ENCODE data around the gene NFIB. TPM values are rescaled to one million over a fixed set of nuclear protein-coding genes. Genes with fewer than 3 reads are reported as not detected.

The NFIB gene
- total and polyA plus RNA-seq, 2 of the 13 experiments (the other 11 are each of a cell fraction or from before 2014, with no cell fraction given): 0.98 to 4.6 TPM

DNA sequence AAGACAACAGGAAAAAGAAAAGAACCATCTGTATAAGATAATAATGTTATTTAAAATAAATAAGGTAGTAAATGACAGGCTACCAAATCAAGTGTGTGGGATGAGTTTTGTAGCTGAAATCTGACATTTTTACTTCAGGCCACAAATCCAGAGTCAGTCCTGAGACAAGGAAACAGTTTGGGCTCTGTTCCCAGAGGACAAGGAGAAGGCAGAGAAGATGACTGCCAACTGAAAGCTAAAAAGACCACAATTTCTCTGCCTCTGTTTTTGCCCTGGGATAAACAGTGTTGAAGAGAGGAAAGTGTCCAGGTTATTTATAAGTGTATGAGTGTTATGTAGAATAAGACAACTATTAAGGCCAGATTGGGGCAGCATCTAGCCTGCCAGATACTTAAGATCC, 180.5 kb downstream of the NFIB start (continued):
- TF ChIP-seq NRL (CRISPR knock-in tag; IDR thresholded peaks at IDR 0.05; ENCODE audit: borderline replicate concordance) (no peak), ZNF724P (CRISPR knock-in tag; IDR thresholded peaks at IDR 0.05; ENCODE audit: borderline replicate concordance) (no peak), ZNF550 (CRISPR knock-in tag; IDR thresholded peaks at IDR 0.05; ENCODE audit: borderline replicate concordance) (no peak), MYC (CRISPR knock-in tag; IDR thresholded peaks at IDR 0.05; ENCODE audit: borderline replicate concordance) (no peak)
- TF ChIP-seq, protein P1, sequence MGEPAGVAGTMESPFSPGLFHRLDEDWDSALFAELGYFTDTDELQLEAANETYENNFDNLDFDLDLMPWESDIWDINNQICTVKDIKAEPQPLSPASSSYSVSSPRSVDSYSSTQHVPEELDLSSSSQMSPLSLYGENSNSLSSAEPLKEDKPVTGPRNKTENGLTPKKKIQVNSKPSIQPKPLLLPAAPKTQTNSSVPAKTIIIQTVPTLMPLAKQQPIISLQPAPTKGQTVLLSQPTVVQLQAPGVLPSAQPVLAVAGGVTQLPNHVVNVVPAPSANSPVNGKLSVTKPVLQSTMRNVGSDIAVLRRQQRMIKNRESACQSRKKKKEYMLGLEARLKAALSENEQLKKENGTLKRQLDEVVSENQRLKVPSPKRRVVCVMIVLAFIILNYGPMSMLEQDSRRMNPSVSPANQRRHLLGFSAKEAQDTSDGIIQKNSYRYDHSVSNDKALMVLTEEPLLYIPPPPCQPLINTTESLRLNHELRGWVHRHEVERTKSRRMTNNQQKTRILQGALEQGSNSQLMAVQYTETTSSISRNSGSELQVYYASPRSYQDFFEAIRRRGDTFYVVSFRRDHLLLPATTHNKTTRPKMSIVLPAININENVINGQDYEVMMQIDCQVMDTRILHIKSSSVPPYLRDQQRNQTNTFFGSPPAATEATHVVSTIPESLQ (CRISPR knock-in tag; conservative IDR thresholded peaks at IDR 0.05): no peak
- TF ChIP-seq, protein P2, sequence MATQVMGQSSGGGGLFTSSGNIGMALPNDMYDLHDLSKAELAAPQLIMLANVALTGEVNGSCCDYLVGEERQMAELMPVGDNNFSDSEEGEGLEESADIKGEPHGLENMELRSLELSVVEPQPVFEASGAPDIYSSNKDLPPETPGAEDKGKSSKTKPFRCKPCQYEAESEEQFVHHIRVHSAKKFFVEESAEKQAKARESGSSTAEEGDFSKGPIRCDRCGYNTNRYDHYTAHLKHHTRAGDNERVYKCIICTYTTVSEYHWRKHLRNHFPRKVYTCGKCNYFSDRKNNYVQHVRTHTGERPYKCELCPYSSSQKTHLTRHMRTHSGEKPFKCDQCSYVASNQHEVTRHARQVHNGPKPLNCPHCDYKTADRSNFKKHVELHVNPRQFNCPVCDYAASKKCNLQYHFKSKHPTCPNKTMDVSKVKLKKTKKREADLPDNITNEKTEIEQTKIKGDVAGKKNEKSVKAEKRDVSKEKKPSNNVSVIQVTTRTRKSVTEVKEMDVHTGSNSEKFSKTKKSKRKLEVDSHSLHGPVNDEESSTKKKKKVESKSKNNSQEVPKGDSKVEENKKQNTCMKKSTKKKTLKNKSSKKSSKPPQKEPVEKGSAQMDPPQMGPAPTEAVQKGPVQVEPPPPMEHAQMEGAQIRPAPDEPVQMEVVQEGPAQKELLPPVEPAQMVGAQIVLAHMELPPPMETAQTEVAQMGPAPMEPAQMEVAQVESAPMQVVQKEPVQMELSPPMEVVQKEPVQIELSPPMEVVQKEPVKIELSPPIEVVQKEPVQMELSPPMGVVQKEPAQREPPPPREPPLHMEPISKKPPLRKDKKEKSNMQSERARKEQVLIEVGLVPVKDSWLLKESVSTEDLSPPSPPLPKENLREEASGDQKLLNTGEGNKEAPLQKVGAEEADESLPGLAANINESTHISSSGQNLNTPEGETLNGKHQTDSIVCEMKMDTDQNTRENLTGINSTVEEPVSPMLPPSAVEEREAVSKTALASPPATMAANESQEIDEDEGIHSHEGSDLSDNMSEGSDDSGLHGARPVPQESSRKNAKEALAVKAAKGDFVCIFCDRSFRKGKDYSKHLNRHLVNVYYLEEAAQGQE (IDR thresholded peaks at IDR 0.05; ENCODE audit: borderline replicate concordance in 1 of 2, low read depth in 1 of 2, low read length in 2 of 2): no peak

DNA sequence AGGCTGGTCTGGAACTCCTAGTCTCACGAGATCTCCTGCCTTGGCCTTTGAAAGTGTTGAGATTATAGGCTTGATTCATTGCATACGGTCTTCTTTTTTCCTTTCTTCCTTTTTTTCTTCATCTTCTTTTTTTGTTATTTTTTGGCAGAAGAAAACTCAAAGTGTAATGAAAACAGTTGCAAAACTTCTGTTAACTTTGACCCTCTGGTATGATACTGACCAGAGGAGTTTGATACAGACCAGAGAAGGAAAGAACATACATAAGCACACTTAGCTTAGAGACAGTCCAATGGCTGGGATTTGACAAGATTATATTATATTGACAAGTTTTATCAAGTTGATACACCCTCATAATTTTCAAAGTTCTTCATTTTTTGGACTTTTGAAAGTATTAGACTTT, 181.2 kb downstream of the NFIB start:
- 68% methylated on average over 2 of the region's 2 CpGs for WGBS (ENCODE audit: low lambda C conversion rate)
- H2AFZ ChIP-seq (ENCODE audit: low read length): no peak overlapping the region
- no peaks in the 10 kb centered on the region for H3K4me1 ChIP-seq (ENCODE audit: insufficient read depth, low read length)
- no peak overlapping the region for H3K4me3 ChIP-seq (replicated peaks in 1 of 3; ENCODE audit: insufficient read depth in 1 of 3, low read depth in 2 of 3, low read length in 3 of 3)
- DNase-seq (ENCODE audit: low spot score): no peak
- no peak overlapping the region for H3K4me2 ChIP-seq (ENCODE audit: low read depth, low read length)
- no peak overlapping the region for H3K27ac ChIP-seq (ENCODE audit: extremely low read length, insufficient read depth, low read length)
- CTCF ChIA-PET (ENCODE audit: low intra/inter-chr PET ratio, low total read pairs): no interaction called here
- intact Hi-C loops (cut with micrococcal nuclease; ENCODE audit: unreplicated experiment) (no loop called here), in situ Hi-C loops (cut with HindIII; ENCODE audit: extremely low pct_ligation_motif_present, low pct_unique_long_range_greater_than_20kb) (no loop called here)
- ATAC-seq: no peak
- POLR2A ChIA-PET: no interaction called here
- BruUV-seq (replicated peaks): no TSS peak
- no peak for TF ChIP-seq HCFC1 (IDR thresholded peaks at IDR 0.05; ENCODE audit: low read depth, low read length)
- no peak for TF ChIP-seq MTA1 (CRISPR knock-in tag; IDR thresholded peaks at IDR 0.05; ENCODE audit: borderline replicate concordance)
- no peaks in the 10 kb centered on the region for H3K79me2 ChIP-seq (ENCODE audit: insufficient read depth, low read length)
- no peaks in the 10 kb centered on the region for H4K20me1 ChIP-seq (ENCODE audit: insufficient read depth, low read length)
- no peaks in the 10 kb centered on the region for H3K36me3 ChIP-seq (replicated peaks in 1 of 2; ENCODE audit: control insufficient read depth in 1 of 2, insufficient read depth in 2 of 2, low read length in 2 of 2)
- H3K27me3 ChIP-seq (ENCODE audit: control insufficient read depth in 1 of 2, insufficient read depth in 2 of 2, low read length in 2 of 2): no peaks in the 10 kb centered on the region
- H3K9me3 ChIP-seq (ENCODE audit: low read length): no peaks in the 10 kb centered on the region
- H3K9ac ChIP-seq (ENCODE audit: insufficient read depth, low read depth, low read length): no peak overlapping the region
- no peak for FAIRE-seq

All from HepG2 (cell line).